GM23338 (cell line): Measurements from ENCODE around the gene DHRS3.

ENCODE experiments used
- CREB1 ChIP-seq: fragments of 250-450 bp; sonication (Bioruptor Pico); IDR thresholded peaks from 2 replicates; pipeline ENCODE4 v1.5.0; 2020; ENCODE audit warnings: low read depth, mild to moderate bottlenecking, moderate library complexity
- ETS1 ChIP-seq: IDR thresholded peaks from 2 replicates; pipeline ENCODE4 v1.6.1; 2016; ENCODE audit warnings: antibody characterized with exemption
- EZH2 ChIP-seq: fragments of 200-600 bp; sonication (generic); IDR thresholded peaks from one replicate; pipeline ENCODE4 v1.8.0; 2017; ENCODE audit warnings: antibody characterized with exemption, mild to moderate bottlenecking, low read depth; ENCODE audit not compliant: unreplicated experiment
- JUNB ChIP-seq: IDR thresholded peaks from one replicate; pipeline ENCODE4 v1.6.1; 2016; ENCODE audit warnings: antibody characterized with exemption; ENCODE audit not compliant: unreplicated experiment
- POLR2AphosphoS5 ChIP-seq: IDR thresholded peaks from 2 replicates; pipeline ENCODE4 v1.6.1; 2016; ENCODE audit warnings: antibody characterized with exemption, low read depth
- ZNF331 ChIP-seq: fragments of 250-450 bp; sonication (Bioruptor Pico); IDR thresholded peaks from 2 replicates; pipeline ENCODE4 v1.5.0; 2020; ENCODE audit warnings: low read depth, mild to moderate bottlenecking, moderate library complexity
- ZNF462 ChIP-seq: fragments of 250-450 bp; sonication (Bioruptor Pico); IDR thresholded peaks from 2 replicates; pipeline ENCODE4 v1.5.0; 2020; ENCODE audit warnings: mild to moderate bottlenecking, moderate library complexity
- TF ChIP-seq, protein P1 (sequence below), 2 experiments: fragments of 200-600 bp in 1 of 2; sonication (generic) in 1 of 2; conservative IDR thresholded peaks; 2 replicates each; pipeline versions ENCODE4 v1.5.1 to v1.6.1; 2016 to 2017; ENCODE audit warnings: antibody characterized with exemption in 2 of 2, low read depth in 2 of 2, mild to moderate bottlenecking in 2 of 2, moderate library complexity in 1 of 2
- TF ChIP-seq, protein P2 (sequence below): IDR thresholded peaks from one replicate; pipeline ENCODE4 v1.6.1; 2018; ENCODE audit warnings: antibody characterized with exemption; ENCODE audit not compliant: unreplicated experiment

GRCh38 chr1:12608311-12608957 is 9.6 kb downstream of the DHRS3 start:
- TF ChIP-seq, protein P1, sequence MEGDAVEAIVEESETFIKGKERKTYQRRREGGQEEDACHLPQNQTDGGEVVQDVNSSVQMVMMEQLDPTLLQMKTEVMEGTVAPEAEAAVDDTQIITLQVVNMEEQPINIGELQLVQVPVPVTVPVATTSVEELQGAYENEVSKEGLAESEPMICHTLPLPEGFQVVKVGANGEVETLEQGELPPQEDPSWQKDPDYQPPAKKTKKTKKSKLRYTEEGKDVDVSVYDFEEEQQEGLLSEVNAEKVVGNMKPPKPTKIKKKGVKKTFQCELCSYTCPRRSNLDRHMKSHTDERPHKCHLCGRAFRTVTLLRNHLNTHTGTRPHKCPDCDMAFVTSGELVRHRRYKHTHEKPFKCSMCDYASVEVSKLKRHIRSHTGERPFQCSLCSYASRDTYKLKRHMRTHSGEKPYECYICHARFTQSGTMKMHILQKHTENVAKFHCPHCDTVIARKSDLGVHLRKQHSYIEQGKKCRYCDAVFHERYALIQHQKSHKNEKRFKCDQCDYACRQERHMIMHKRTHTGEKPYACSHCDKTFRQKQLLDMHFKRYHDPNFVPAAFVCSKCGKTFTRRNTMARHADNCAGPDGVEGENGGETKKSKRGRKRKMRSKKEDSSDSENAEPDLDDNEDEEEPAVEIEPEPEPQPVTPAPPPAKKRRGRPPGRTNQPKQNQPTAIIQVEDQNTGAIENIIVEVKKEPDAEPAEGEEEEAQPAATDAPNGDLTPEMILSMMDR (conservative IDR thresholded peaks at IDR 0.05; ENCODE audit: low read depth in 2 of 2), result no peak
- TF ChIP-seq EZH2 (no peak), JUNB (no peak), ETS1 (no peak), POLR2AphosphoS5 (no peak), ZNF462 (CRISPR knock-in tag) (no peak), CREB1 (CRISPR knock-in tag) (no peak), ZNF331 (CRISPR knock-in tag) (no peak)
- TF ChIP-seq, protein P2, sequence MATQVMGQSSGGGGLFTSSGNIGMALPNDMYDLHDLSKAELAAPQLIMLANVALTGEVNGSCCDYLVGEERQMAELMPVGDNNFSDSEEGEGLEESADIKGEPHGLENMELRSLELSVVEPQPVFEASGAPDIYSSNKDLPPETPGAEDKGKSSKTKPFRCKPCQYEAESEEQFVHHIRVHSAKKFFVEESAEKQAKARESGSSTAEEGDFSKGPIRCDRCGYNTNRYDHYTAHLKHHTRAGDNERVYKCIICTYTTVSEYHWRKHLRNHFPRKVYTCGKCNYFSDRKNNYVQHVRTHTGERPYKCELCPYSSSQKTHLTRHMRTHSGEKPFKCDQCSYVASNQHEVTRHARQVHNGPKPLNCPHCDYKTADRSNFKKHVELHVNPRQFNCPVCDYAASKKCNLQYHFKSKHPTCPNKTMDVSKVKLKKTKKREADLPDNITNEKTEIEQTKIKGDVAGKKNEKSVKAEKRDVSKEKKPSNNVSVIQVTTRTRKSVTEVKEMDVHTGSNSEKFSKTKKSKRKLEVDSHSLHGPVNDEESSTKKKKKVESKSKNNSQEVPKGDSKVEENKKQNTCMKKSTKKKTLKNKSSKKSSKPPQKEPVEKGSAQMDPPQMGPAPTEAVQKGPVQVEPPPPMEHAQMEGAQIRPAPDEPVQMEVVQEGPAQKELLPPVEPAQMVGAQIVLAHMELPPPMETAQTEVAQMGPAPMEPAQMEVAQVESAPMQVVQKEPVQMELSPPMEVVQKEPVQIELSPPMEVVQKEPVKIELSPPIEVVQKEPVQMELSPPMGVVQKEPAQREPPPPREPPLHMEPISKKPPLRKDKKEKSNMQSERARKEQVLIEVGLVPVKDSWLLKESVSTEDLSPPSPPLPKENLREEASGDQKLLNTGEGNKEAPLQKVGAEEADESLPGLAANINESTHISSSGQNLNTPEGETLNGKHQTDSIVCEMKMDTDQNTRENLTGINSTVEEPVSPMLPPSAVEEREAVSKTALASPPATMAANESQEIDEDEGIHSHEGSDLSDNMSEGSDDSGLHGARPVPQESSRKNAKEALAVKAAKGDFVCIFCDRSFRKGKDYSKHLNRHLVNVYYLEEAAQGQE, result no peak
